GM06990 (cell line): ENCODE data around the gene TPRG1L.

Source experiments
- DNase-seq: peaks from one replicate; pipeline ENCODE4 v3.0.0-alpha.2; 2011; ENCODE audit not compliant: insufficient read length; ENCODE audit errors: extremely low read depth
- H3K27me3 ChIP-seq: replicated peaks from 2 replicates; pipeline ENCODE4 v1.6.0; 2011; ENCODE audit warnings: low read length; ENCODE audit not compliant: control insufficient read depth, insufficient read depth
- H3K36me3 ChIP-seq: 2 replicates; pipeline ENCODE4 v1.5.1; 2011; ENCODE audit warnings: low read length; ENCODE audit not compliant: control insufficient read depth, insufficient read depth
- H3K4me3 ChIP-seq: replicated peaks from 2 replicates; pipeline ENCODE4 v1.5.1; 2011; ENCODE audit warnings: low read depth, mild to moderate bottlenecking, control low read depth, low read length
- TF ChIP-seq, protein P1 (sequence below): IDR thresholded peaks from 2 replicates; pipeline ENCODE4 v1.5.1; 2011; ENCODE audit warnings: low read length, control low read depth, mild to moderate bottlenecking, inconsistent platforms; ENCODE audit not compliant: insufficient read depth, poor library complexity, severe bottlenecking

Gene TPRG1L

DNA sequence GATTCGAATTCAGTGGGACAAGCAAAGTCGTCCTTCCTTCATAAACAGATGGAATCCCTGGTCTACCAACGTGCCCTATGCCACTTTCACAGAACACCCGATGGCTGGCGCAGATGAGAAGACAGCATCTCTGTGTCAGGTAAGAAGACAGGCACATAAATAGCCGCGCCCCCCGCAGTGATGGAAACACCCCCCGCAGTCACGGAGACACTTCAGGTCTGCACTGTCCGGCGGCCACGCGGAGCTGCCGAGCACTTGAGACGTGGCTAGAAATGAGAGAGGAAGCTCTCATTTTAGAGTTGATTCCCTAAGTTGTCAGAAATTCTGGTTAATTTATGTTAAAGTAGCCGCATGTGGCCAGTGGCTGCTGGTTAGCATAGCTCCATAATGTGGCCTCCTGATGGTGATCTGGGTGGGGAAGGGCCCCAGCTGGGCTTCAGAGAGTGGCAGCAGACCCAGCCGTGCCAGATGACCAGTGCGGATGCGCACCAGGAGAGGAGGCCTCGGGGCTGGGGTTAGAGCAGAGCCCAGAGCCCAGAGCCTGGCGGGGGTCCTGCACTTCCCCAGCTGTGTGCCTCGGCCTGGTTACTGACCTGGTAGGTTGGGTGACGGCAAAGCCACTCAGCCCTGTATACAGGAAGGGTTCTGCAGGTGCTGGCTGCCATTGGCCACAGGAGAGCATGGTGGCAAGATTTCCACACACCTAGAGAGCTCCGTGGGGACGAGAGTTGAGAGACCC lies 2.9 kb downstream of the TPRG1L start:
- TF ChIP-seq, protein P1, sequence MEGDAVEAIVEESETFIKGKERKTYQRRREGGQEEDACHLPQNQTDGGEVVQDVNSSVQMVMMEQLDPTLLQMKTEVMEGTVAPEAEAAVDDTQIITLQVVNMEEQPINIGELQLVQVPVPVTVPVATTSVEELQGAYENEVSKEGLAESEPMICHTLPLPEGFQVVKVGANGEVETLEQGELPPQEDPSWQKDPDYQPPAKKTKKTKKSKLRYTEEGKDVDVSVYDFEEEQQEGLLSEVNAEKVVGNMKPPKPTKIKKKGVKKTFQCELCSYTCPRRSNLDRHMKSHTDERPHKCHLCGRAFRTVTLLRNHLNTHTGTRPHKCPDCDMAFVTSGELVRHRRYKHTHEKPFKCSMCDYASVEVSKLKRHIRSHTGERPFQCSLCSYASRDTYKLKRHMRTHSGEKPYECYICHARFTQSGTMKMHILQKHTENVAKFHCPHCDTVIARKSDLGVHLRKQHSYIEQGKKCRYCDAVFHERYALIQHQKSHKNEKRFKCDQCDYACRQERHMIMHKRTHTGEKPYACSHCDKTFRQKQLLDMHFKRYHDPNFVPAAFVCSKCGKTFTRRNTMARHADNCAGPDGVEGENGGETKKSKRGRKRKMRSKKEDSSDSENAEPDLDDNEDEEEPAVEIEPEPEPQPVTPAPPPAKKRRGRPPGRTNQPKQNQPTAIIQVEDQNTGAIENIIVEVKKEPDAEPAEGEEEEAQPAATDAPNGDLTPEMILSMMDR, result no peak
- no peak for DNase-seq
- peaks cover 28% of the 10 kb centered on the region for H3K36me3 ChIP-seq
- no peak overlapping the region for H3K4me3 ChIP-seq
- no peaks in the 10 kb centered on the region for H3K27me3 ChIP-seq

DNA sequence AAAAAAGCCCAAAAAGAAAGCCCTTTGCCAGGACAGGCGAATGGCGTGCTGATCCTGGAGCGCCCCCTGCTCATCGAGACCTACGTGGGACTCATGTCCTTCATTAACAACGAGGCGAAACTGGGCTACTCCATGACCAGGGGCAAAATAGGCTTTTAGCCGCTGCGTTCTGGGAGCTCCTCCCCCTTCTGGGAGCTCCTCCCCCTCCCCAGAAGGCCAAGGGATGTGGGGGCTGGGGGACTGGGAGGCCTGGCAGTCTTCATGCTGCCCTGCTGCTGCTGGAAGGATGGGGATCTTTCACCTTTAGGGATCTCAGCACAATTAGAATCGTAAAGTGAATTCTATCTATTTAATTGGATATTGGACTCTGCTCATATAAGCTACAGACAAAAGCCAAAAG lies 3.6 kb downstream of the TPRG1L start:
- no peak overlapping the region for H3K4me3 ChIP-seq
- TF ChIP-seq, protein P1, result no peak
- peaks cover 31% of the 10 kb centered on the region for H3K36me3 ChIP-seq
- no peaks in the 10 kb centered on the region for H3K27me3 ChIP-seq
- no peak for DNase-seq

DNA sequence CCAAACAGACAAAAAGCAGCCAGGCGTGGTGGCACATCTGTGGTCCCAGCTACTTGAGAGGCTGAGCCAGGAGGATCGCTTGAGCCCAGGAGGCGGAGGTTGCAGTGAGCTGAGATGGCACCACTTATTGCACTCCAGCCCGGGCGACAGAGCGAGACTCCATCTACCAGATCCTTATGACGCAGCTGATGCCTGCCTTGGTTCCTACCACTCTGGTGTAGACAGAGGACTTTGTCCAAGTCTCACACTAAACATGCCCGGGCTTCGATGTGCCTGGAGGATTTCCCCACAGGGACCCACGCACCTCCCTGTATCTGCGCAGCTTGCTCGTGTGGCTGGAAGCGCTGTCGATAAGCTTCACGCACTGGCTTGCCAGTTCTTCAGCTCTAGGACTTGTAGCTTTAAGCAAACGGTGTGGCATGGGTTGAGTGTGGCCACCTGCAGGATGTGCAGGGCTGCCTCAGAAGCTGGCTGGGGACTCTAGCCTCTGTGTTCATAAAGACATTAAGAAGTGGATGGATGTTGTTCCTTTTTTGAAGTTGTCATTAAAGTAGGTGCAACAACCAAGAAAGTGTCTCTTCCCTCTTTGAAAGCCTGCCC lies 4.8 kb downstream of the TPRG1L start:
- no peak for DNase-seq
- TF ChIP-seq, protein P1, result no peak
- no peak overlapping the region for H3K4me3 ChIP-seq
- H3K36me3 ChIP-seq, result peaks cover 41% of the 10 kb centered on the region
- H3K27me3 ChIP-seq, result no peaks in the 10 kb centered on the region

DNA sequence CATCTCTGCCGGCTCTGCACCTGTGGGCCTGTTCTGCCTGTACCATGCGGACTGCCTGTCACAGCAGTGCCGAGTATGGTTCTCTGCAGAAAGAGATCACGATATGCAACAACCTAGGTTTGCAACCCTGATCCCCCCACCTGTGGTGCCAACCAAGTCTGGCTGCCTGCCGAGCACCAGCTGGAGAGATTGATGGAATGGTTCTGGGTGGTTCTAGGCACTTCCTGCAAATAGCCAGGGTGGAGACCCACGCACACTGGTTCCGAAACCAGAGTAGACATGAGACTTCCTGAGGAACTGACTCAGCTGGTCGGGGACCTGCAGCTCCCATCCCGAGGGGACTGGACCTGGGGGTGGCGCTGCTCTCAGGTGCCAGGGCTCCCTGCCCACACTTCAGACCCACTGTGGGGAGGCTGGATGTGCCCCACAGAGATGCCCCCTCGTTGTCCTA lies 5.4 kb downstream of the TPRG1L start:
- no peak for DNase-seq
- TF ChIP-seq, protein P1, result no peak
- Histone ChIP-seq H3K27me3 (no peaks in the 10 kb centered on the region), H3K4me3 (no peak overlapping the region), H3K36me3 (peaks cover 44% of the 10 kb centered on the region)

DNA sequence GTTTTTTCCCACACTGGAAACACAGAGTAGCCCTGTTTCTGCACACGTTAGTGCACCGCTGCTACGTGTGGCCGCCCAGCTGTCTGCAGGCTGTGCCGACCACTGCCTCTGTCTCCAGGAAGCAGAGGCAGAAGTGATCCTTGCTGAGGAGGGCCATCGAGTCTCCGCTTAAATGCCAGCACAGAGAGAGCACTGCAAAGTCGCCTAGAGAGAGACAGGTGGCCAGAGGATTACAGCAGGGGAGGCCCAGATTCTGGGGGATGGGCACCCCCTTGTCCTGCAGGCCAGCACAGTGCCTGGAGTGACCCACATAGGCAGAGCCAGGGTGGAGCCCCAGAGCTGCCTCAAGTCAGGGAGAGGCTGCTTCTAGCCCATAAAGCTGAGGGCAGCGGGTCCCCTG lies 6.1 kb downstream of the TPRG1L start:
- H3K36me3 ChIP-seq, result peaks cover 44% of the 10 kb centered on the region
- H3K27me3 ChIP-seq, result no peaks in the 10 kb centered on the region
- TF ChIP-seq, protein P1, result no peak
- DNase-seq, result no peak
- no peak overlapping the region for H3K4me3 ChIP-seq
